ENCODE data around the gene ATP8B1. TPM values are rescaled to one million over a fixed set of nuclear protein-coding genes. Genes with fewer than 3 reads are reported as not detected.
"Not testable (repeated sequence)": the region's sequence is repeated elsewhere in the genome, so short reads cannot be mapped to it uniquely, and the experiment has no call there.

ATP8B1 gene
- total RNA-seq, 1 donor from 2014 or later: 10.5 TPM

DNA sequence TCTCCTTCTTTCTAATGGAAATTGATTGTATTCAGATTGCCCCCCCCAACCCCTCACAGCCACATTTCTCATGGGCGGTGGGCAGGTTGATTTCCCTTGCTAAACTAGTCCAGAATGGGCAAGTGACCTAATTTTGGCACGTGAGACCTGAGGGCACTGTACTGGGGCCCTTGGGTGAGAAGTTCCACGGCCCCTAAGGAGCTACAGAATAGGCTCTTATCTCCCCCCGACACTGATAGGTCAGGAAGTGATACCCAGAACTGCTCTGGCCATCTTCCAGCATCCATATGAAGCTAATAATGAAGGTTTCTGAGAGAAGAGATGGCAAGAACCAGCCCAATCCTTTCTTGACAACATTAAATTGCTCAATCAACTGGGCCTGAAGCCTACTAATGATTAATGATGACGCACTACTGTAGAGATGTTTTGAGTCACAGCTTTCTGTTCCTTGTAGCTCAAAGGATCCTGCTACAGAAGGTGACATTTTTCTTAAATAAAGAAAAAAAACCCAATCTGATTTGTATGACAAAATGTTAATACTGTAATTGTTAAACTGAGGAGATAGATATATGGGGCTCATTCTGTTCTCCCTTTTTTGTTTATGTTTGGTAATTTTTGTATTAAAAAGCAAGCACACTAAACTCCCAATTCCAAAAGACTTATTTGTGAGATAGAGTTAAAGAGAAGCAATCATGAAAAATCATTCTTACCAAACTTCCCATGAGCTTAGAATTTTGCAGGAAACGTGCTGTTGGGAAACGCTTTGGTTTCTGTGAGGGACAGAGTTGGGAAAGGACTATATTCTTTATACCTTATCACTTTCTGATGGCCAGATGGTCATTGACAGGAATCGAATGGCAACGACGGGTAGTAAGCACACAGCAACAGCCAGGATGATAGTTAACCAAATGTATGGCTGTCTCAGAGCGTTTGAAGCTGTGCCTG, 153.3 kb downstream of the ATP8B1 start:
- intact Hi-C loops (cut with DNase I): no loop called here
- ATAC-seq (peak; percentile 89), DNase-seq (ENCODE audit: low spot score) (no peak)

DNA sequence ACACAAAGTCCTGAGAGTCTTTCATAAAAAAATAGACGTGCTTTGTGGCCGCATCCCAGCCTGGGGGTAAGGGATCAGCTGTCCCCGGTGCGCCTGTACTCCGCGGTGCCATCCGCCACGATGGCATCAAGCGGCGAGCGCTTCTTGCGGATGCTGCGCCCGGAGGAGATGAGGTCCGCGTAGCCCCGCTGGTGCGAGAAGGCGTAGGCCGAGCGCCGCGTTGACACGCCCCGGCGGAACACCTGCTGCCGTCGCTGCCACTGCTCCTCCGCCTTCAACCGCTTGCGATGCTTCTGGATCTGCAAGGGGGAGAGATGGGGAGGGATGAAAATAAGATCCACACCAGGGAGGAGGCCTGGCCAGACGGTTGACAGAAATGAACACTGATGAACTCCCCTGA, 154.7 kb downstream of the ATP8B1 start:
- intact Hi-C loops (cut with DNase I): no loop called here
- no peak for ATAC-seq

DNA sequence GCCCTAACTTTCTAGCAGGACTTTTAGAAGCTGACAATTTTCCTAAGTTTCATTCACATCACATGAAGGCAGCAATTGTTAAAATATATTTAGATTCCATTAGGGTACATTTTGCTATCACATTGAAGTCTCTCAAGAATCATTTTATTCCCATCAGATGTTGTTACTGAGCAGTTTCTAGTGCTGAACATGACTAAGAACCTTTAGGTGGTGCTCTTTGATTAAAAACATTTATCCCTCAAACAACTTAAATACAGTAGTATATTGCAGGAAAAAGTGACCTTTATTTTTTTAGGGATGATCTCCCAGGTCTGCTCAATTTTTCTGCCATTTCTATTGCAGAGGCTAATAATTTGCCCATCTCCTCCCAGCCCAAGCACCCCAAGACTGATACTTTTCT, 158.6 kb downstream of the ATP8B1 start:
- intact Hi-C loops (cut with DNase I): no loop called here
- ATAC-seq: no peak
- DNase-seq (ENCODE audit: low spot score): no peak

More for the DNA sequence above, 154.7 kb downstream of the ATP8B1 start:
- DNase-seq (ENCODE audit: low spot score): no peak

DNA sequence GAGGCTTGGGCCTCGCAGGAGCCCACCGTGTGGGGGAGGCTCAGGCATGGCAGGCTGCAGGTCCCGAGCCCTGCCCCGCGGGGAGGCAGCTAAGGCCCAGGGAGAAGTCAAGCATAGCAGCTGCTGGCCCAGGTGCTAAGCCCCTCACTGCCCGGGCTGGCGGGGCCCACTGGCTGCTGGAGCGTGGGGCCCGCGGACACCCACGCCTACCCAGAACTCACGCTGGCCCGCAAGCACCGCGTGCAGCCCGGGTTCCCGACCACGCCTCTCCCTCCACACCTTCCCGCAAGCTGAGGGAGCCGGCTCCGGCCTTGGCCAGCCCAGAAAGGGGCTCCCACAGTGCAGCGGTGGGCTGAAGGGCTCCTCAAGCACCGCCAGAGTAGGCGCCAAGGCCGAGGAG, 159.4 kb downstream of the ATP8B1 start:
- DNase-seq (ENCODE audit: low spot score); intact Hi-C loops (cut with DNase I); ATAC-seq: not testable (repeated sequence)

DNA sequence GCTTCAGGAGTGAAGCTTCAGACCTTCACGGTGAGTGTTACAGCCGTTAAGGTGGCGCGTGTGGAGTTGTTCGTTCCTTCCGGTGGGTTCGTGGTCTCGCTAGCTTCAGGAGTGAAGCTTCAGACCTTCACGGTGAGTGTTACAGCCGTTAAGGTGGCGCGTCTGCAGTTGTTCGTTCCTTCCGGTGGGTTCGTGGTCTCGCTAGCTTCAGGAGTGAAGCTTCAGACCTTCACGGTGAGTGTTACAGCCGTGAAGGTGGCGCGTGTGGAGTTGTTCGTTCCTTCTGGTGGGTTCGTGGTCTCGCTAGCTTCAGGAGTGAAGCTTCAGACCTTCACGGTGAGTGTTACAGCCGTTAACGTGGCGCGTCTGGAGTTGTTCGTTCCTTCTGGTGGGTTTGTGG, 160.7 kb downstream of the ATP8B1 start:
- ATAC-seq; intact Hi-C loops (cut with DNase I); DNase-seq (ENCODE audit: low spot score): not testable (repeated sequence)

DNA sequence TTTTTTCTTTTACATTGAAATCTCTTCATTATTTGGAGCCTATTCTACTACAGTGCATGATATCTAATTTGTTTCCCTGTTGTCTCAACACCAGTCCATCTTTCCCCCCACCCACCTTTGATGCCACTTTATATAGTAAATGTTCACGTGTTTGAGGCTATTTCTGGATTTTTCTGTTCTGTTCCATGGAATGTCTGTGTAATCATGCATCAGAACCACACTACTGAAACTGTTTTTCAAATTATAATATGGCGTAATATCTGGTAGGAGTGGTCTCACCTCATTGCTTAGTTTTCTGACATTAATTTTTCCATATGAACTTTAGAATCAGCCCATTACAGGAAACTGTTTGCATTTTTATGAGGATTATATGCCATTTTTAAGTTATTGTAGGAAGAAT, 162.4 kb downstream of the ATP8B1 start:
- intact Hi-C loops (cut with DNase I): no loop called here
- no peak for DNase-seq (ENCODE audit: low spot score)

DNA sequence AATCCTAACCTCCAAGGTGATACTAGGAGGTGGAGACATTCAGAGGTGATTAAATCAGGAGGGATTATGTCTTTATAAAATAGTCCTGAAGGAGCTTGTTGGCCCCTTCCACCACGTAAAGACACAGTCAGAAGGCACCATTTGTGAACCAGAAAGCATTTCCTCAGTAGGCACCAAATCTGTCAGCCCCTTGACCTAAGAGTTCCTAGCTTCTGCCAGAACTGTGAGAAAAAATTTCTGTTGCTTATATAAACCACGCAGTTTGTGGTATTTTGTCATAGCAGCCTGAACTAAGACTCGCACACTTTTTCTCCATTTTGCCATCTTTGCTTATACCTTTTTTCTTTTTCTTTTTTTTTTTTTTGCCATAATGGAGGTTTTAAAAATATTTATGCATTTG, 162.9 kb downstream of the ATP8B1 start:
- intact Hi-C loops (cut with DNase I): no loop called here
- DNase-seq (ENCODE audit: low spot score): no peak
- ATAC-seq: no peak

More for the DNA sequence above, 162.4 kb downstream of the ATP8B1 start:
- ATAC-seq: no peak

DNA sequence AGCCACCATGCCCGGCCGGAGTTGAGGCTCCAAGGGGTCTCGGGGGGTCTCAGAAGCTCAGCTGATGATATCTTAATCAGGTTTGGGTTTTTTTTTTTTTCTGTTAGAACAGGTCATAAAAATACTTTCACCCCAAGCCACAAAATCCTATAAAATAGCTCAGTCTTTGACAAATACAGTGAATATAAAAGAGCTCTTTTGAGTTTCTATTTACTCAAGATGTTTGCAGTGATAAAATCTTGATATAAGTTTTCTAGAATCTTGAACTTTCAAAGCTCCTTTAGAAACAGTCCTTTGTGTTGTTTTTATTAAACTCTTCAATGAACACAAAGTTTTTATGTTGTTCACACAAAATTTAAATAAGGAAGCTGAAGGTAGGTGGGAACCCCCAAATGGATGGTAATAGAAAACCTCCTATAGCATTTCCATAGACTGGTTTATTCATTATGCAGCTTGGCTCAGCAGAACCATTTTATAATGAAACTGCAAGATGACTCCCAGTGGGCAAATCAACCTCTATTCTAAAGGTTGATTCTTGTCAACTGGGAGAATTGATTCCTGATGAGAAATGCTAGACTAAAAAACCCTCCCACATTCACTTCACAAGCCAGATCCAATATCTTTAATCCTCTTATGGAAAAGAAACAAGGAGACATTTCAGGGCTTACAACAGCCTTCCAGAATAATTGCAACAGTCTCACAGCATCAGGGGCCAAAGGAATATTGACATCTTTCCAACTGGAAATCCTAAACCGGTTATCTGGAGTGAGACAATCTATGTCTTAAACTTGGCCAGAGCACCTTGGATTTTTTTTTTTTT, 167.9 kb downstream of the ATP8B1 start:
- intact Hi-C loops (cut with DNase I): no loop called here
- no peak for DNase-seq (ENCODE audit: low spot score)
- ATAC-seq: no peak

DNA sequence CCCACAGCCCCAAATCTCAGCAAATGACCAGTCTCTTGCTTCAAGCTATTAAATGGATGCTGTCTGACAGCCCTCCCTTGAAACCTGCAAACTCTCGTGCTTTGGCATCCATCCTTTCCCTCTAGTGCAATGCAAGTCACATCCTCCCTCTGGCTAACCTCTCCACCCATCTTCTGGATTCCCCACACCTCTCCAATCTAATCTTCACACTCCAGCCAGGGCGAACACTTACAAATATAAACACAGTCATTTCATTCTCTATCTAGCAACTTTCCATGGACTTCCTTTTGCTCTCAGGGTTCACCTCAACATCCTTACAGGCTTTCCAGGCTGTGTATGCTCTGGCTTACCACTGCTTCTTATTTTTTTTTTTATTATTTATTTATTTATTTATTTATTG, 171.4 kb downstream of the ATP8B1 start:
- DNase-seq (ENCODE audit: low spot score): no peak
- intact Hi-C loops (cut with DNase I): no loop called here
- no peak for ATAC-seq

DNA sequence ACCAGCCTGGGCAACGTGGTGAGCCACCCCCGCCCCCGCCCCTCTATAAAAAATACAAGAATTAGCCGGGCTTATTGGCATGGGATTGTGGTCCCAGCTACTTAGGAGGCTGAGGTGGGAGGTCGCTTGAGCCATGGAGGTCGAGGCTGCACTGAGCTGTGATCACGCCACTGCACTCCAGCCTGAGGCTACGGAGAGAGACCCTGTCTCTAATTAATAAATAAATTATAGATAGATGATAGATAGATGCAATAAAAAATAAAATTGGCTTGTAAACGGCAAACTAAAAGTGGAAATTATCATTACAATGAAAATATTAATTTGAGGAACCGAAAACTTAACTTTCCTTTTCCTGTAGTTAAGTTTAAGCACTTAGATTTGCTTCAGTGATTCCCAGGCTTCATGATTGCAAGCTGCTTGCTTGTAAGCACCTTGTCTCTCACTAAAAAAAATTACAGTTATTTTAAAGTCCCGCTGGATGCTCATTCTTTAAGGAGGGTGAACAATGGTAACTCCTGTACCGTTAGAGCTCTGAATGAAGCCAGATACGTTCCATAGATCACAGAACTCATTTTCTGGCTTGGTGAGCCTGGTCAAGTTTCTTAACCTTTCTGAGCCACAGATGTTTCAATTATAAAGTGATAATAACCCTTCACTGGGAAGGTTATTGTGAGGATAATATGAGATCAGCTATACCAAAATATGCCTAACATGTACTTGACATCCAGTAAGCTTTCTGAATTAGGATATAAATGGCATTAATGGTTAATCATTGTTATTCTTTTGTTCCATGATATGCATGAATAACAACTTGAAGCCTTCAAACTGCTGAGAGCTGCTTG, 172.1 kb downstream of the ATP8B1 start:
- ATAC-seq: peak; percentile 33
- no peak for DNase-seq (ENCODE audit: low spot score)
- intact Hi-C loops (cut with DNase I): no loop called here

DNA sequence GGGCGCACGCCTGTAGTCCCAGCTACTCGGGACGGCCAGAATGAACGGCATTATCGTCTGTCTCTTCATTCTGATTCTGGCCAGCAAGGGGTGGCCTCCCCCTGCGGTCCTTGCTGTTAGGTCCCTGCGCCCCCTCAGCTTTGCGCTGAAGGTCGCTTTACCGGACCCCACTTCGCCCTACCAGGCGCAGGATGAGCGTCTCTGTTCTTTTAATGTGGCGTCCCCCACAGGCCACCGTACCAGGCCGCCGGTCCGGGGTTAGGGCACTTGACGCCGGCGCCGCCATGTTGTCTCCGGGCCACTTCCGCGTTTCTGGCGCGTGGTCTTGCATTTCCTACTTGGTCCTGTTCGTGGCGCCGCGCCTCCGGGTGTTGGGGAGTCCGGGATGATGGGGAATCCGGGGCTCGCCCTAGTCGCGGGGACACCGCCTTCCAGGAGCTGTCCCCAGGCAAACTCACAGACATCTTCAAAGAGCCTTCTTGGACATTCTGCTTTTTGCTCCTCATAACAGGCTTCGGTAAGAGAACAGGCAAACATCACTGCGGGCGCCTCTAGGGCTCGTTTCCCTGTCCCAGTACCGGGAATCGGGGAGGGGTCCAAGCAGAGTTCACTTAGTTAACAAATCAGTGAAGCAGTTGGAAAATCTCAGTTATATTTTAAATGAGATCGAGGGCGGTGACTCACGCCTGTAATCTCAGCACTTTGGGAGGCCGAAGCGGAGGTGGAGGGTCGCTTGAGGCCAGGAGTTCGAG, 172.9 kb downstream of the ATP8B1 start:
- DNase-seq (ENCODE audit: low spot score) (peak; percentile 98), ATAC-seq (peak; percentile 99)
- intact Hi-C loops (cut with DNase I): no loop called here

DNA sequence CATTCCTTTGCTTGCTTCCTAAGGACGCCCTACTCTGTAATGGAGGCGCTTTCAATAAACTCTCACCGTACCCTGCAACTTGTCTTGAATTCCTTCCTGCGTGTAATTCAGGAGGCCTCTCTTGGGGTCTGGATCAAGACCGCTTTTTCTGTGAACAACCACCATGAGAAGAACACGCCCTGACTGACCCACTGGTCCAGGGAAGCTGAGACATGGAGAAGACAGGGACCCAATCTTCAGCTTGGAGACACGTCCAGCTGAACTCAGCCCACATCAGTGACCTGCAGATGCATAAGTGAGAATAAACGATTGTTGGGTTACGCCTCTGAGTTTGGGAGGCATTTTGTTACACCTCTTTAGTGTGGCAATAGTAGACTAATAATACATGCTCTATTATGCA, 173.7 kb downstream of the ATP8B1 start:
- ATAC-seq (no peak), DNase-seq (ENCODE audit: low spot score) (no peak)
- intact Hi-C loops (cut with DNase I): no loop called here

DNA sequence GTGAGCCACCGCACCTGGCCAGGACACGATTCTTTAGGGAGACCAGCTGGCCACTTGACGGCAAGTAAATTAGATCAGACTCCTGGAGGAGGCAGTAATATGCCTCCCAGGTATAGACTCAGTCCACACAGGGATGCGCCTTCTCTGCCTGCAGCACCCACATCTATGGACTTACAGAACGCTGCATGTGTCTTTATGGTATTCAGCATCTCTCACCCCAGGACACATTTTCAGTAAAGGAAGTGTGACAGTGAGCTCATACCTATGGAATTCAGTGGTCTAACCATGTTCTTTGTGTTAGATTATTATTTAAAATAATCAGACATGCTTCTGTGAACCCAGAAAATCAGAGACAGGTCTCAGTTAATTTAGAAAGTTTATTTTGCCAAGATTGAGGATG, 175.6 kb downstream of the ATP8B1 start:
- no peak for DNase-seq (ENCODE audit: low spot score)
- ATAC-seq: no peak
- intact Hi-C loops (cut with DNase I): no loop called here

DNA sequence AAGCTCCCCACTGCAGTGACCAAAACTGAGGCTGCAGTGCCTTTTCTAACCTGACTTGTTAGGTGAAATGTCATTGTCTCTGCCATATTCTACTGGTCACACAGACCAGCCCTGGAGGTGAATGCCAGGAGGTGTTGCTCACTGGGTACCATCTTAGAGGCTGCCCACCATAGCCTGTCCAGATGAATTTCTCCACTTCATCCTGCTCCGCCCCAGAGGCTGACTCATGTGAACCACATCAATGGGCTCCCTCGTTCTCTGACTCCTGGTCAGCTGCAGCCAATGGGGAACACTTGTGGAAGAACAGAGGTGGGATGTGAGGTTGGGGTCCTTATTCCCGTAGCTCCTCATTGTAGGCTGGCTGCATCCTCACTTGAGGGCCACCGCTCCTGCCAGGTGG, 178.1 kb downstream of the ATP8B1 start:
- no peak for ATAC-seq
- intact Hi-C loops (cut with DNase I): no loop called here
- no peak for DNase-seq (ENCODE audit: low spot score)

DNA sequence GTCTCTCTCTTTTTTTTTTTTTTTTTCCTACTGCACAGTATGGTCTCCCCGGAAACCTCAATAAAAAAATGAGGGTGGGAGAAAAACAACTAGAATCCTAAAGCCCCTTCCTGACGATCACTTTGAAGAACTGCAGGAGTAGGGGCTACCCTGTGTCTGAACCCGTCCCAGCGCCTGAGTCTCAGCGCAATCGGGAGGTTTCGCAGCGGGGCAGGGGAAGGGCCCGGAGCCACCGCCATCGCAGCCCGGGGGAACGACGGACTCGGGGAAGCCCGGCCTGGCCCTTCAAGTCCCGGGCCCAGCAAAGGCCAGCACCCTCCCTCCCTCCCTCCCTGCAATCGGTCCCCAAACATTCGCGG, 181.9 kb downstream of the ATP8B1 start:
- intact Hi-C loops (cut with DNase I): no loop called here
- ATAC-seq (peak; percentile 30), DNase-seq (ENCODE audit: low spot score) (no peak)

DNA sequence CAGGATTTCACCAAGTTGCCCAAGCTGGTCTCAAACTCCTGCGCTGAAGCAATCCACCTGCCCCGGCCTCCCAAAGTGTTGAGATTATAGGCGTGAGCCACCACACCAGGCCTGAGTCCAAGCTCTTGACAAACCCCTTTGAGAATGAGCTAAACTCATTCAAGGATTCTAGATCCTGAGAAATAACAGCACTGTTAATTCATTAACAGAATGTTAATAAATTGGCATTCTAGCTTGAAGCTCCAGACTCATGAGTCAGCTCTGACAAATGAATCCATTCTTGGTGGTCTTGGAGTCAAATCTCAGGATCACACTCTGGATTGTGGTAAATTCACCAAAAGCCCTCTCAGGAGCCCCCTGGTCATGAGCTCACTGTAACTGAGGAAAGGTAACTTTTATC, 183.2 kb downstream of the ATP8B1 start:
- DNase-seq (ENCODE audit: low spot score) (no peak), ATAC-seq (no peak)
- intact Hi-C loops (cut with DNase I): no loop called here

DNA sequence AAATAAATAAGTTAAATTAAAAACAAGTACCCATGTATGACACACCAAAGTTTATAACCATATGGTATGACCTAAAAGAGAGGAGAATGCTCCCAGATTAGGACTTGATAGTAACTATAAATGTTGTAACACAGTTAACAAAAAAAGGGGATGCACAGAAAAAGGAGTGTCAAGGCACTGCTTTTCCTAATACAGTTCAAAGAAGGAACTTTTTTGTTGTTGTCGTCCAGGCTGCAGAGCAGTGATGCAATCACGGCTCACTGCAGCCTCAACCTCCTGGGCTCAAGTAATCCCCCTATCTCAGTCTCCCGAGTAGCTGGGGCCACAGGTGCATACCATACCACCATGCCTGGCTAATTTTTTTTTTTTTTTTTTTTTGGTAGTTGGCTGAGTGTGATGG, 184.2 kb downstream of the ATP8B1 start:
- intact Hi-C loops (cut with DNase I): no loop called here
- no peak for ATAC-seq
- DNase-seq (ENCODE audit: low spot score): no peak

DNA sequence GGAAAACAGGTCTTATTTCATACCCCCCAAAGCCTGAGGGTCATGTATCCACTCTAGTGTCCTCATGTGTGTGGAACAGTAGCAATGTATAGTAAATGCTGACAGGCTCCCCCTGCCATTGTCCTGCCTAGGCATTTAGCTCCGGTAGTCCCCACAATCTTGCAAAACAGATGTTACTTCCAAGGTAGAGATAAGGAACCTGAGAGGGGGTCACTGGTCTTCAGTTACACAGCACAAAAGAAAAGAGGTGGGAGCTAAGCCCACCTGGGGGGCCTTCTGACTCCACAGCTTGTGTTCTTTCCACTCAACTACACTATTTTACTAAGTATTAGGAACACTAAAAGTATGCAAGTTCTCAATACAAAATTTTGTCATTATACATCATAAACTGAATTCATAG, 199.2 kb downstream of the ATP8B1 start:
- DNase-seq (ENCODE audit: low spot score) (no peak), ATAC-seq (no peak)
- intact Hi-C loops (cut with DNase I): no loop called here

All from sciatic nerve (tissue), 2 donors.